ENCODE data around the gene LUC7L.

GRCh38 chr16:239948-240277 is 10.7 kb upstream of the LUC7L start:
- no peak for TF ChIP-seq CTCF (IDR thresholded peaks at IDR 0.05)
- no peak for TF ChIP-seq POLR2A (IDR thresholded peaks at IDR 0.05)

All from testis (tissue), 2 donors.